NCI-H1930 (cell line): Measurements from ENCODE around the gene AMY1A.
"Not testable (repeated sequence)": the region's sequence is repeated elsewhere in the genome, so short reads cannot be mapped to it uniquely, and the experiment has no call there.

Source experiments
- DNase-seq, 2 experiments: peaks; one replicate each; lab custom pipeline; 2025; lab: John Stamatoyannopoulos, UW

Gene AMY1A

DNA sequence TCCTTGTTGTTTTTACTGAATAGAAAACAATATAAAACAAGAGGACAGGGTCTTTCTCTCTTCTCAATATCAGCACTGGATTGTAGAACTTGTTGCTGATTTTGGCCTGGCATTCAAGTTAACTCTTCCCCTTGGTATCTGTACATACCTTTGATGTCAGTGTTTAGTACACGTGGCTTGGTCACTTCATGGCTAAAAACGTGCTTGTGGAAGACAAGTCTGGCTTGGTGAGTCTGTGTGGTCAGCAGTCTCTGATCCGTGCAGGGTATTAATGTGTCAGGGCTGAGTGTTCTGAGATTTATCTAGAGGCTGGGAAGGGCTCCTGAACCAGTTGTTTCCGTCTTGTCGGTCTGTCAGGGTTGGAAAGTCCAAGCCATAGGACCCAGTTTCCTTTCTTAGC, at the start of gene AMY1A:
AMY1A (plus strand) TSS at position 301 of the 400 bp plus-strand sequence. CDS start 571 bp downstream, outside the sequence.
- not testable (repeated sequence) for DNase-seq

- no peak for DNase-seq
Observed at GRCh38 chr1:103616362-103616761, 39.2 kb upstream of the AMY1A start.

- not testable (repeated sequence) for DNase-seq
Observed at GRCh38 chr1:103616994-103617477, 38.5 kb upstream of the AMY1A start, which contains the start of gene AMY2A. Gene AMY2A (plus strand): TSS chr1:103617427. CDS start chr1:103617441, 14 bp downstream.

DNA sequence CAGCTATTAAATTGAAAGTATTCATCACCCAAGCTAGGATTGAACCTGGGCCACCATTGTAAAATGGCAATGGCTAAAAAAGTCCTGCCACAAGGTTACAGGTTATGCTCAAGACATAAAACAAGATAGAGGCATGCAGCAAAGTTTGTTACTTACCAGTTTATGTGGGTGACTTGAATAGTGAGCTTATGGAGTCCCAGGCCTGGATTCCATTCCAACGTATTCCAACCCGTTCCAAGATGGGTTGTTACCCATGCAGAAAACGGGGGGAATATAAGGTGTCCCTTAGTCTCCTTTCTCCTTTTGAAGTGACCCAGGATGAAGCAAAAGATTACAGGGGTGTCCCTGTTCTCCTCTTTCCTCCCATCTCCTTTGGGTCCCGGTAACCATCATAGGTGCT, 28.1 kb upstream of the AMY1A start:
- DNase-seq, result not testable (repeated sequence)

- DNase-seq, result not testable (repeated sequence)
Observed at GRCh38 chr1:103641194-103641593, 14.4 kb upstream of the AMY1A start.

DNA sequence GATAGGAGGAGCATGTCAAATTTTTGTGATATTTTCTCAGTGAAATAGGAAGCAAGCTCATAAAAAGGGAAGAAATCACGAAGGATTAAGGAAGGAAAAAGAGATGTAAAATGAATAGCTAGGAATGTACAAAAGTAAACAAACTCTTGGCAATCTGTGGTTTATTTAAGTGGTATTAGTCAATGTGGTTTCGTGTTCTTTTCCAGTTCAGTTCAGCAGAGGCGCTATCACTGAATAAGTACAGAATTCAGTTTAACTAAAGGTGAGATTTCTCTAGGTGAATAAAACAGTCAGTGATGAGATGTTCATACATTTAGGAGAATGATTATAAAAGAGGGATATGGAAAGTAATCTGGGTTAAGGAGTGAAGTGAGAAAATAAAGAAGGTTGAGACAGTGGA, 11.7 kb upstream of the AMY1A start:
- DNase-seq, result not testable (repeated sequence)

- DNase-seq, result not testable (repeated sequence)
Observed at GRCh38 chr1:103650305-103650704, 5.3 kb upstream of the AMY1A start.

- DNase-seq, result not testable (repeated sequence)
Observed at GRCh38 chr1:103650889-103651288, 4.7 kb upstream of the AMY1A start.

- not testable (repeated sequence) for DNase-seq
Observed at GRCh38 chr1:103654133-103654532, 1.4 kb upstream of the AMY1A start.

GRCh38 chr1:103676335-103676734, 20.8 kb downstream of the AMY1A start:
- not testable (repeated sequence) for DNase-seq

DNA sequence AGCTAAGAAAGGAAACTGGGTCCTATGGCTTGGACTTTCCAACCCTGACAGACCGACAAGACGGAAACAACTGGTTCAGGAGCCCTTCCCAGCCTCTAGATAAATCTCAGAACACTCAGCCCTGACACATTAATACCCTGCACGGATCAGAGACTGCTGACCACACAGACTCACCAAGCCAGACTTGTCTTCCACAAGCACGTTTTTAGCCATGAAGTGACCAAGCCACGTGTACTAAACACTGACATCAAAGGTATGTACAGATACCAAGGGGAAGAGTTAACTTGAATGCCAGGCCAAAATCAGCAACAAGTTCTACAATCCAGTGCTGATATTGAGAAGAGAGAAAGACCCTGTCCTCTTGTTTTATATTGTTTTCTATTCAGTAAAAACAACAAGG, 40.5 kb downstream of the AMY1A start, which contains the start of gene AMY1B:
AMY1B (minus strand) TSS at position 101 of the 400 bp plus-strand sequence. CDS start 571 bp downstream, outside the sequence.
- DNase-seq, result not testable (repeated sequence)

GRCh38 chr1:103697430-103697829, 41.9 kb downstream of the AMY1A start:
- not testable (repeated sequence) for DNase-seq

DNA sequence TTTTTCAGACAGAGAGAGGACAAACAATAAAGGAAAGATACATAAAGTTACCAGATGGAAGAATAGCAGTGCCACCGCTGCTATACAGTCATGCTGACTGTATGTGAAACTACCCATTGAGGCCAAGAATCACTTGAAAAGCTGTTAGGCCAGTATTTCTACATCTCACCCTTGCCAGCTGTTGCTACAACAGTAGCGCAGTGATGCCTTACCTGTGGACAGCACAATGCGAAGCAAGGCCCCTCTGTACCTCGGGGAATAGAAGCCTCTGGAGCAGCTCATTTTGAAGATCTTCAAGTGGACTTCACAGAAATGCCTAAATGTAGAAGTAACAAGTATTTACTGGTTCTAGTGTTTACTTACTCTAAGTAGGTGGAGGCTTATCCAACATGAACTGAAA, 45.1 kb downstream of the AMY1A start:
- DNase-seq, result not testable (repeated sequence)

- not testable (repeated sequence) for DNase-seq
Observed at GRCh38 chr1:103701256-103701655, 45.7 kb downstream of the AMY1A start.

GRCh38 chr1:103707670-103708069, 52.1 kb downstream of the AMY1A start:
- not testable (repeated sequence) for DNase-seq

- DNase-seq, result not testable (repeated sequence)
Observed at GRCh38 chr1:103710381-103710780, 54.8 kb downstream of the AMY1A start.
